BE2C (cell line): Measurements from ENCODE around the gene CUBN.

Source experiments
- DNase-seq: peaks from one replicate; pipeline ENCODE4 v3.0.0-alpha.2; 2020
- H3K27me3 ChIP-seq: fragments of 250-450 bp; sonication (Bioruptor Pico); 2 replicates; pipeline ENCODE4 v1.5.1; 2020; ENCODE audit warnings: mild to moderate bottlenecking
- H3K36me3 ChIP-seq: fragments of 250-450 bp; sonication (Bioruptor Pico); 2 replicates; pipeline ENCODE4 v1.5.1; 2020; ENCODE audit warnings: mild to moderate bottlenecking
- H3K4me1 ChIP-seq: fragments of 250-450 bp; sonication (Bioruptor Pico); 2 replicates; pipeline ENCODE4 v1.5.1; 2020
- H3K4me3 ChIP-seq: 2 replicates; pipeline ENCODE4 v1.5.1; 2011; ENCODE audit warnings: low read depth, low read length
- H3K9me3 ChIP-seq: fragments of 250-450 bp; sonication (Bioruptor Pico); 2 replicates; pipeline ENCODE4 v1.5.1; 2020
- TF ChIP-seq, protein P1 (sequence below): IDR thresholded peaks from 2 replicates; pipeline ENCODE4 v1.5.1; 2012; ENCODE audit warnings: mild to moderate bottlenecking, low read depth, low read length

The CUBN gene

DNA sequence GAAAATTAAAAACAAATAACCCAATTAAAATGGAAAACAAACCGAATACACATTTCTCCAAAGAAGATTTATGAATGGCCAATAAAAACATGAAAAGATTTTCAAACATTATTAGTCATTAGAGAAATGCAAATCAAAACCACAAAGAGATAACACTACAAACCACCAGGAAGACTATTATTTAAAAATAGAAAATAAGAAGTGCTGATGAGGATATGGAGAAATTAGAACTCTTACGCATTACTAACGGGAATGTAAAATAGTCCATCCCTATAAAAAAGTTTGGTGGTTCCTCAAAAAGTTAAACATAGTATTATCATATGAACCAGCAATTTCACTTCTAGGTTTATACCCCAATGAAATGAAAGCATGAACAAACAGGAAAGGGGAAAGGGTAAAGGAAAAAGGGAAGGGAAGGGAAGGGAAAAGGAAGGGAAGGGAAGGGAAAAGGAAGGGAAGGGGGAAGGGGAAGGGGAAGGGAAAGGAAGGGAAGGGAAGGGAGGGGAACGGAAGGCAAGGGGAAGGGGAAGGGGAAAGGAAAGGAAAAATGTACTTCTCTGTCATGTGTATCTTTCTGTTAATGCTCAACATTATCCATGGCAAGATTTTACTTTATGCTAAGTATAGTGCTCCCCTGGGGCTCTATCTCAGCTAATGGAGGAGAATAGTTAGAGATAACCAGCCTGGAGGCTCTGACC is 187.1 kb downstream of the CUBN start:
- Histone ChIP-seq H3K27me3 (no peaks in the 10 kb centered on the region), H3K36me3 (no peaks in the 10 kb centered on the region), H3K4me3 (no peak overlapping the region), H3K9me3 (no peaks in the 10 kb centered on the region), H3K4me1 (peaks cover 5% of the 10 kb centered on the region; the same call in 1 of the 2 replicates)
- no peak for DNase-seq
- TF ChIP-seq, protein P1, sequence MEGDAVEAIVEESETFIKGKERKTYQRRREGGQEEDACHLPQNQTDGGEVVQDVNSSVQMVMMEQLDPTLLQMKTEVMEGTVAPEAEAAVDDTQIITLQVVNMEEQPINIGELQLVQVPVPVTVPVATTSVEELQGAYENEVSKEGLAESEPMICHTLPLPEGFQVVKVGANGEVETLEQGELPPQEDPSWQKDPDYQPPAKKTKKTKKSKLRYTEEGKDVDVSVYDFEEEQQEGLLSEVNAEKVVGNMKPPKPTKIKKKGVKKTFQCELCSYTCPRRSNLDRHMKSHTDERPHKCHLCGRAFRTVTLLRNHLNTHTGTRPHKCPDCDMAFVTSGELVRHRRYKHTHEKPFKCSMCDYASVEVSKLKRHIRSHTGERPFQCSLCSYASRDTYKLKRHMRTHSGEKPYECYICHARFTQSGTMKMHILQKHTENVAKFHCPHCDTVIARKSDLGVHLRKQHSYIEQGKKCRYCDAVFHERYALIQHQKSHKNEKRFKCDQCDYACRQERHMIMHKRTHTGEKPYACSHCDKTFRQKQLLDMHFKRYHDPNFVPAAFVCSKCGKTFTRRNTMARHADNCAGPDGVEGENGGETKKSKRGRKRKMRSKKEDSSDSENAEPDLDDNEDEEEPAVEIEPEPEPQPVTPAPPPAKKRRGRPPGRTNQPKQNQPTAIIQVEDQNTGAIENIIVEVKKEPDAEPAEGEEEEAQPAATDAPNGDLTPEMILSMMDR, result no peak

DNA sequence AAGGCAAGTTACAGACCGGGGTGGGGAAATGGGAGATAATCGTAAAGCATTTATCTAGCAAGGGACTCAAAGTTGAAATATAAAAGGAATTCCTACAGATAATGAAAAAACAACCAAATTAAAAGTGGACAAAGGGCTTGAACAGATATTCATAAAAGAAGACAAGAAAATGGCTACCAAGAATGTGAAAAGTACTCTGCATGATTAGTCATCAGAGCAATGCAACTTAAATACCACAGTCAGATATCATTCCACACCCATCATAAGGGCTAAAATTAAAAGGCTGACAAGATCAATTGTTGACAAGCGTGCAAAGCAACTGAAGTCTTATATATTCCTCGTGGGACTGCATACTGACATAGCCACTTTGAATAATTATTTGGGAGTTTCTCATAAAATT is 187.7 kb downstream of the CUBN start:
- Histone ChIP-seq H3K27me3 (no peaks in the 10 kb centered on the region), H3K4me1 (peaks cover 5% of the 10 kb centered on the region; the same call in 1 of the 2 replicates), H3K9me3 (no peaks in the 10 kb centered on the region), H3K4me3 (no peak overlapping the region), H3K36me3 (no peaks in the 10 kb centered on the region)
- TF ChIP-seq, protein P1, result no peak
- no peak for DNase-seq

DNA sequence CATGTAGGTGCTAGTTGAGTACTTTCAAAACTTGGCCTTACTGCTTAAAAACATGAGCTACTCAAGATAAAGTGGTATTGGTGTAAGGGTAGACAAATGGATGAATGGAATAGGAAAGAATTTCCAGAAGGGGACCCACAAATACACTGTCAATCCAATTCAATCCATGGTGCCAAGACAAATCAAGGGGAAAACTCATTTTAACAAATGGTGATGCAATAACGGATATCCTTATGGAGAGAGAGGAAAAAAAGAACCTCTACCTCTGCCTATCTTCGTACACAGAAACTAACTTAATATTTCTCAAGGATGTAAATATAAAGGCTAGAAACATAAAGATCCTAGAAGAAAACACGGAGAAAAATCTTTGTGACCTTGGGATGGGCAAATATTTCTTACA is 188.5 kb downstream of the CUBN start:
- no peak for DNase-seq
- TF ChIP-seq, protein P1, result no peak

DNA sequence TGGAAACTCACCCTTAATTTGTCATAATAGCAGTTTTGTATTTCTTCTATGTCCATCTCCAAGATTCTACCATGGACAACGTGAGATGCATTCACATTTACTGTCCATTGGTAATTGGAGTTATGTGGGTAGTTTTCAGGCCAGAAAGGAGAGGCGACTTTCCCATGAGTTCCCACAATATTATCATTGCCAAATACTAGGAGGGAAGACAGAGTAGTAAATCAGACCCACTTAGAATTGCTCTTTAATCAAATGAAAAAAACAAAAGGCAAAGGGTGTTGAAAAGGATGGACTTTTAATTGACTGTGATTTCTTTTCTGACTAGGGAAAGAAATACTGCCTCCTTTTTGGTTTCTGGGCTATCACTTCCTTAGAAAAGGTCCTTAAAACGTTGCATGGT is 190.7 kb downstream of the CUBN start:
- no peak overlapping the region for H3K4me3 ChIP-seq
- no peaks in the 10 kb centered on the region for H3K27me3 ChIP-seq
- no peaks in the 10 kb centered on the region for H3K9me3 ChIP-seq
- no peaks in the 10 kb centered on the region for H3K36me3 ChIP-seq
- no peak for DNase-seq
- TF ChIP-seq, protein P1, result no peak
- peaks cover 5% of the 10 kb centered on the region; the same call in 1 of the 2 replicates for H3K4me1 ChIP-seq

More for the DNA sequence above, 188.5 kb downstream of the CUBN start:
- Histone ChIP-seq H3K36me3 (no peaks in the 10 kb centered on the region), H3K4me1 (peaks cover 5% of the 10 kb centered on the region; the same call in 1 of the 2 replicates), H3K4me3 (no peak overlapping the region), H3K9me3 (no peaks in the 10 kb centered on the region), H3K27me3 (no peaks in the 10 kb centered on the region)

DNA sequence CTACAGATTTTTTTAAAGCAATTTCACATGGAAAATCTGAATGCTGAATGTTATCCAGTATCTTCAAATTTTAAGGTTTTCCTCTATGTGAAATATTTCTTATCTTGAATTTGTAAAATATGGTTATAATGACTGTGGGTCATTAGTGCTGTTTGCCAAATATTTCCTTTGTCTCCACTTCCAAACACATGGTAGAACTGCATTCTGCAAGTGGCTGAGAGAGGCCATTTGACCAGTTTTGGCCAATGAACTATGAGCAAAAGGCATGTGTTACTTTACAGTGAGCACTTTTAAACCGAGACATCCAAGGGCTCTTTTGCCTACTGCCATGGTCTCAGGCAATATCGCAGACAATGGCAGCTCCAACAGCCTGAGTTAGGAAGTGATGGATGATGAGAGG is 195.2 kb downstream of the CUBN start:
- H3K4me3 ChIP-seq, result no peak overlapping the region
- no peaks in the 10 kb centered on the region for H3K9me3 ChIP-seq
- no peaks in the 10 kb centered on the region for H3K4me1 ChIP-seq
- TF ChIP-seq, protein P1, result no peak
- H3K36me3 ChIP-seq, result no peaks in the 10 kb centered on the region
- H3K27me3 ChIP-seq, result no peaks in the 10 kb centered on the region
- no peak for DNase-seq

DNA sequence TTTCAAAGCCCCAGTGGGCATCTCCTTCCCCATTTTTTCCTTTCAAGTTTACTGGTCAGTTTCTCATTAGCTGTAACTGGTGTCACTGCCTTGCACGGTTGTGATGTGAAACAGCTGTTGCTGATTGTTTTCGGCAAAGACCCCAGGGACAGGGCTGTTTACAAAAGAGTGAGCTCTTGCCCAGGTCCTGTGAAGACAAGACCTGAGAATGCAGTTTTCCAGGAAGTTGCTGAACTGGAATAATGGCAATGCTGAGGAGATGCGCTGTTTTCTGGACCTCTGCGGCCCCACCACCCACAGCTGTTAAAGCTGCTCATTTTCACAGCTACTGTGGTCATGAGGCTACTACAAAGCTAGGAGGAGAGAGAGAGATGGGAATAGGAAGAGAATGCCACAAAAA is 195.8 kb downstream of the CUBN start:
- TF ChIP-seq, protein P1, result no peak
- no peak for DNase-seq
- no peaks in the 10 kb centered on the region for H3K4me1 ChIP-seq

More for the DNA sequence above, 195.8 kb downstream of the CUBN start:
- no peaks in the 10 kb centered on the region for H3K36me3 ChIP-seq
- no peak overlapping the region for H3K4me3 ChIP-seq
- H3K9me3 ChIP-seq, result no peaks in the 10 kb centered on the region
- H3K27me3 ChIP-seq, result no peaks in the 10 kb centered on the region
